ENCODE results near the gene LTBP3. TPM values are rescaled to one million over a fixed set of nuclear protein-coding genes. Genes with fewer than 3 reads are reported as not detected.

LTBP3 gene
- total and polyA plus RNA-seq, 11 donors, result 26.3 to 125 (median 75.6) TPM

GRCh38 chr11:65584106-65584505, 25.9 kb upstream of the LTBP3 start:
- no peaks in the 10 kb centered on the region for H3K9me3 ChIP-seq
- H3K4me3 ChIP-seq, result no peak overlapping the region
- H3K27ac ChIP-seq, result peak overlapping the region in 1 of 12 donors; percentile 24
- peaks cover 6 to 45% (median 36%) of the 10 kb centered on the region in 12 donors for H3K4me1 ChIP-seq
- WGBS, 4 donors, result 87 to 94% (median 92%) methylated on average over 8 of the region's 8 CpGs
- intact Hi-C loops (cut with DNase I), result no loop called here
- H3K36me3 ChIP-seq, result peaks cover 0 to 73% (median 50%) of the 10 kb centered on the region in 9 donors
- TF ChIP-seq CTCF (IDR thresholded peaks at IDR 0.05) (no peak), POLR2A (IDR thresholded peaks at IDR 0.05) (no peak)
- H3K27me3 ChIP-seq, result no peaks in the 10 kb centered on the region
- DNase-seq (no peak), ATAC-seq (no peak)

GRCh38 chr11:65583589-65583988, 25.4 kb upstream of the LTBP3 start:
- WGBS, 4 donors, result 84 to 92% (median 90%) methylated on average over 5 to 10 of the region's 10 CpGs
- peaks cover 0 to 70% (median 50%) of the 10 kb centered on the region in 9 donors for H3K36me3 ChIP-seq
- H3K4me1 ChIP-seq, result peaks cover 6 to 44% (median 33%) of the 10 kb centered on the region in 12 donors
- peak overlapping the region in 1 of 12 donors; percentile 24 for H3K27ac ChIP-seq
- TF ChIP-seq POLR2A (IDR thresholded peaks at IDR 0.05) (no peak), CTCF (IDR thresholded peaks at IDR 0.05) (no peak)
- no peaks in the 10 kb centered on the region for H3K9me3 ChIP-seq
- intact Hi-C loops (cut with DNase I), result no loop called here
- ATAC-seq (no peak), DNase-seq (no peak)
- H3K27me3 ChIP-seq, result no peaks in the 10 kb centered on the region
- H3K4me3 ChIP-seq, result no peak overlapping the region

GRCh38 chr11:65581928-65582327, 23.8 kb upstream of the LTBP3 start:
- peaks cover 3 to 44% (median 33%) of the 10 kb centered on the region in 12 donors for H3K4me1 ChIP-seq
- peaks cover 0 to 74% (median 50%) of the 10 kb centered on the region in 9 donors for H3K36me3 ChIP-seq
- H3K4me3 ChIP-seq, result no peak overlapping the region
- intact Hi-C loops (cut with DNase I), result no loop called here
- ATAC-seq (no peak), DNase-seq (no peak)
- 76 to 88% (median 85%) methylated on average over 3 of the region's 3 CpGs for WGBS, 4 donors
- no peaks in the 10 kb centered on the region for H3K27me3 ChIP-seq
- peak overlapping the region in 2 of 12 donors; percentile 9 to 47 for H3K27ac ChIP-seq
- no peaks in the 10 kb centered on the region for H3K9me3 ChIP-seq
- TF ChIP-seq CTCF (IDR thresholded peaks at IDR 0.05) (no peak), POLR2A (IDR thresholded peaks at IDR 0.05) (no peak)

- peak overlapping the region in 1 of 12 donors; percentile 48 for H3K27ac ChIP-seq
- H3K4me1 ChIP-seq, result peaks cover 3 to 45% (median 25%) of the 10 kb centered on the region in 12 donors
- intact Hi-C loops (cut with DNase I), result no loop called here
- H3K36me3 ChIP-seq, result peaks cover 0 to 67% (median 45%) of the 10 kb centered on the region in 9 donors
- no peak for TF ChIP-seq POLR2A (IDR thresholded peaks at IDR 0.05)
- TF ChIP-seq CTCF (IDR thresholded peaks at IDR 0.05), result no peak
- no peak overlapping the region for H3K4me3 ChIP-seq
- ATAC-seq, result no peak
- no peak for DNase-seq
- H3K9me3 ChIP-seq, result no peaks in the 10 kb centered on the region
- no peaks in the 10 kb centered on the region for H3K27me3 ChIP-seq
- WGBS, 4 donors, result 89 to 97% (median 94%) methylated on average over 8 of the region's 8 CpGs
Observed at GRCh38 chr11:65580756-65581155, 22.6 kb upstream of the LTBP3 start.

Data from heart left ventricle (tissue), 16 donors.